Measurements from ENCODE around the gene ARID1B.

Gene ARID1B

GRCh38 chr6:156957931-156958547 is 180.9 kb downstream of the ARID1B start:
- no peaks in the 10 kb centered on the region for H3K9me3 ChIP-seq (ENCODE audit: insufficient read depth, low read length)
- H3K4me3 ChIP-seq (ENCODE audit: insufficient read depth, low read length, poor library complexity, severe bottlenecking) = no peak overlapping the region
- H2AFZ ChIP-seq (ENCODE audit: low read depth, low read length, severe bottlenecking) = no peak overlapping the region
- no peaks in the 10 kb centered on the region for H3K9me2 ChIP-seq (replicated peaks; ENCODE audit: insufficient read depth, low read length)
- no peak overlapping the region for H3K4me2 ChIP-seq (ENCODE audit: low read depth, low read length, poor library complexity, severe bottlenecking)
- H3F3A ChIP-seq (ENCODE audit: insufficient read depth) = no peaks in the 10 kb centered on the region
- no peaks in the 10 kb centered on the region for H3K27me3 ChIP-seq (ENCODE audit: low read length)
- no peak overlapping the region for H3K9ac ChIP-seq (ENCODE audit: low read length)
- TF ChIP-seq EZH2phosphoT487 (conservative IDR thresholded peaks at IDR 0.05; ENCODE audit: low read length) = no peak
- TF ChIP-seq, protein P1, sequence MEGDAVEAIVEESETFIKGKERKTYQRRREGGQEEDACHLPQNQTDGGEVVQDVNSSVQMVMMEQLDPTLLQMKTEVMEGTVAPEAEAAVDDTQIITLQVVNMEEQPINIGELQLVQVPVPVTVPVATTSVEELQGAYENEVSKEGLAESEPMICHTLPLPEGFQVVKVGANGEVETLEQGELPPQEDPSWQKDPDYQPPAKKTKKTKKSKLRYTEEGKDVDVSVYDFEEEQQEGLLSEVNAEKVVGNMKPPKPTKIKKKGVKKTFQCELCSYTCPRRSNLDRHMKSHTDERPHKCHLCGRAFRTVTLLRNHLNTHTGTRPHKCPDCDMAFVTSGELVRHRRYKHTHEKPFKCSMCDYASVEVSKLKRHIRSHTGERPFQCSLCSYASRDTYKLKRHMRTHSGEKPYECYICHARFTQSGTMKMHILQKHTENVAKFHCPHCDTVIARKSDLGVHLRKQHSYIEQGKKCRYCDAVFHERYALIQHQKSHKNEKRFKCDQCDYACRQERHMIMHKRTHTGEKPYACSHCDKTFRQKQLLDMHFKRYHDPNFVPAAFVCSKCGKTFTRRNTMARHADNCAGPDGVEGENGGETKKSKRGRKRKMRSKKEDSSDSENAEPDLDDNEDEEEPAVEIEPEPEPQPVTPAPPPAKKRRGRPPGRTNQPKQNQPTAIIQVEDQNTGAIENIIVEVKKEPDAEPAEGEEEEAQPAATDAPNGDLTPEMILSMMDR (IDR thresholded peaks at IDR 0.05; ENCODE audit: insufficient read depth, low read length, poor library complexity, severe bottlenecking) = no peak
- no peaks in the 10 kb centered on the region for H3K36me3 ChIP-seq (ENCODE audit: low read length)
- H3K27ac ChIP-seq (ENCODE audit: low read depth, low read length) = no peak overlapping the region
- peaks cover 44% of the 10 kb centered on the region for H3K79me2 ChIP-seq (ENCODE audit: insufficient read depth, low read length)
- H4K20me1 ChIP-seq (ENCODE audit: low read depth, low read length) = peaks cover 8% of the 10 kb centered on the region; the same call in 1 of the 2 replicates

GRCh38 chr6:156960525-156960924 is 183.3 kb downstream of the ARID1B start:
- H3K79me2 ChIP-seq (ENCODE audit: insufficient read depth, low read length) = peaks cover 38% of the 10 kb centered on the region

DNA sequence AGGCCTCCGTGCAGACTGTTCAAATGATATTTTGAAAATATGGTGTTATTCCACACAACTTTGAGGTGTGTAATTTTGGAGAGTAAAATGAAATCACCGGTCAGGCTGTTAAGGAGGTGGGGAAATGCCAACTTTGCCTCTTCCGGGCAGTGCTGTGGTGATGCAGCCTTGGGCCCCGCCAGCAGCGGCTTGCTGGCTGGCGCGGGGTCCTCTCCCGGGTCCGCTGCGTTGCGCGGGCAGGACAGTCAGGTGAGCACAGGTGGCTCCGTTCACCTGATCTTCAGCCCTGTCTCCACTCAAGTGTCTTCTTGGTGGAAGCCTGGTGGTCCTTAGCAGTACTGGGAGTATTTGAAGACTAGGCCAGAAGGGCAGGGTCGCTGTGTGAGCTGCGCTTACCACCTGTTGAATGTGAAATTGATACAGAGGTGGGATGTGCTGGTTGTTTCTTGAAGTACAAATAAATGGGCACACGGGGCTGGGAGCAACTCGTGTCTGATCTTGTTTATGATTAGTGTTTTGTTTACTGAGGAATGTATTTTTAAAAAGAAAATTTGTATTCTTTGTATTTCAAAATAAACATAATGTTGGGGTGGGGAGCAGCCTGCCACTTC is 184.2 kb downstream of the ARID1B start:
- H3K79me2 ChIP-seq (ENCODE audit: insufficient read depth, low read length) = peaks cover 38% of the 10 kb centered on the region
- no peaks in the 10 kb centered on the region for H3K9me2 ChIP-seq (replicated peaks; ENCODE audit: insufficient read depth, low read length)
- no peaks in the 10 kb centered on the region for H3K27me3 ChIP-seq (ENCODE audit: low read length)
- H2AFZ ChIP-seq (ENCODE audit: low read depth, low read length, severe bottlenecking) = no peak overlapping the region
- no peaks in the 10 kb centered on the region; the same call in 1 of the 2 replicates for H3K36me3 ChIP-seq (ENCODE audit: low read length)
- no peak overlapping the region for H3K4me2 ChIP-seq (ENCODE audit: low read depth, low read length, poor library complexity, severe bottlenecking)
- H3K4me3 ChIP-seq (ENCODE audit: insufficient read depth, low read length, poor library complexity, severe bottlenecking) = no peak overlapping the region
- no peaks in the 10 kb centered on the region for H3K9me3 ChIP-seq (ENCODE audit: insufficient read depth, low read length)
- TF ChIP-seq, protein P1 (IDR thresholded peaks at IDR 0.05; ENCODE audit: insufficient read depth, low read length, poor library complexity, severe bottlenecking) = no peak
- no peak for TF ChIP-seq EZH2phosphoT487 (conservative IDR thresholded peaks at IDR 0.05; ENCODE audit: low read length)
- peaks cover 12% of the 10 kb centered on the region for H4K20me1 ChIP-seq (ENCODE audit: low read depth, low read length)
- H3F3A ChIP-seq (ENCODE audit: insufficient read depth) = 0 out of 2 replicates have a peak, but pooled peaks cover 9% of the 10 kb centered on the region
- H3K27ac ChIP-seq (ENCODE audit: low read depth, low read length) = no peak overlapping the region
- no peak overlapping the region for H3K9ac ChIP-seq (ENCODE audit: low read length)

More at GRCh38 chr6:156960525-156960924, 183.3 kb downstream of the ARID1B start:
- H4K20me1 ChIP-seq (ENCODE audit: low read depth, low read length) = peaks cover 12% of the 10 kb centered on the region
- no peak for TF ChIP-seq EZH2phosphoT487 (conservative IDR thresholded peaks at IDR 0.05; ENCODE audit: low read length)
- TF ChIP-seq, protein P1 (IDR thresholded peaks at IDR 0.05; ENCODE audit: insufficient read depth, low read length, poor library complexity, severe bottlenecking) = no peak
- H3K9me2 ChIP-seq (replicated peaks; ENCODE audit: insufficient read depth, low read length) = no peaks in the 10 kb centered on the region
- H3K4me2 ChIP-seq (ENCODE audit: low read depth, low read length, poor library complexity, severe bottlenecking) = no peak overlapping the region
- H3K4me3 ChIP-seq (ENCODE audit: insufficient read depth, low read length, poor library complexity, severe bottlenecking) = no peak overlapping the region
- no peaks in the 10 kb centered on the region for H3K36me3 ChIP-seq (ENCODE audit: low read length)
- H3K27ac ChIP-seq (ENCODE audit: low read depth, low read length) = no peak overlapping the region
- H3K9me3 ChIP-seq (ENCODE audit: insufficient read depth, low read length) = no peaks in the 10 kb centered on the region
- no peak overlapping the region for H2AFZ ChIP-seq (ENCODE audit: low read depth, low read length, severe bottlenecking)
- no peak overlapping the region for H3K9ac ChIP-seq (ENCODE audit: low read length)
- 0 out of 2 replicates have a peak, but pooled peaks cover 9% of the 10 kb centered on the region for H3F3A ChIP-seq (ENCODE audit: insufficient read depth)
- no peaks in the 10 kb centered on the region for H3K27me3 ChIP-seq (ENCODE audit: low read length)
